CD4-positive, CD25-positive, alpha-beta regulatory T cell (primary cell): ENCODE measurements around the gene CIAO3. TPM values are rescaled to one million over a fixed set of nuclear protein-coding genes. Genes with fewer than 3 reads are reported as not detected.

Experiments used
- polyA plus RNA-seq, 4 donors: library from polyadenylated mRNA; unstranded; fragments of 300-500 nt; fragmentation: Illumina TruSeq; gene quantifications; one replicate each; pipeline ENCODE4 v1.2.3, GENCODE V29; 2021
- total RNA-seq: library from RNA; stranded (reverse); gene quantifications from one replicate; pipeline ENCODE4 v1.2.3, GENCODE V29; 2022

Gene CIAO3
- total and polyA plus RNA-seq, 5 donors from 2014 or later = 17.2 to 42.6 (median 20.3) TPM

Other genes with a start within 250 kb of the CIAO3 start
- 82.6 TPM for gene CAPN15, start 213.3 kb downstream of the CIAO3 start, total RNA-seq
- gene CAPN15, start 213.3 kb downstream of the CIAO3 start, polyA plus RNA-seq = 1 to 10 TPM; 3.0 to 8.5 (median 5.2) TPM
- not detected for gene PRR35, start 180.6 kb downstream of the CIAO3 start, total RNA-seq
- gene PRR35, start 180.6 kb downstream of the CIAO3 start, polyA plus RNA-seq = not detected
- gene NHLRC4, start 174.0 kb downstream of the CIAO3 start, total RNA-seq = 1.9 TPM
- 1 to 10 TPM; 3.7 to 5.6 (median 4.8) TPM for gene NHLRC4, start 174.0 kb downstream of the CIAO3 start, polyA plus RNA-seq
- 25.7 TPM for gene PIGQ, start 171.0 kb downstream of the CIAO3 start, total RNA-seq
- 10 to 100 TPM; 11.6 to 15.3 (median 12.9) TPM for gene PIGQ, start 171.0 kb downstream of the CIAO3 start, polyA plus RNA-seq
- 12.1 TPM for gene RAB40C, start 150.9 kb downstream of the CIAO3 start, total RNA-seq
- gene RAB40C, start 150.9 kb downstream of the CIAO3 start, polyA plus RNA-seq = 1 to 10 TPM; 6.8 to 9.6 (median 8.2) TPM
- 0.22 TPM for gene WFIKKN1, start 110.0 kb downstream of the CIAO3 start, total RNA-seq
- gene WFIKKN1, start 110.0 kb downstream of the CIAO3 start, polyA plus RNA-seq = not detected
- gene METTL26, start 104.7 kb downstream of the CIAO3 start, total RNA-seq = 45.3 TPM
- gene METTL26, start 104.7 kb downstream of the CIAO3 start, polyA plus RNA-seq = 100 to 1,000 TPM in 2 of 4 donors, 10 to 100 TPM in 2; 82.7 to 133 (median 102) TPM
- gene MCRIP2, start 99.2 kb downstream of the CIAO3 start, total RNA-seq = 10.5 TPM
- 10 to 100 TPM; 18.0 to 23.1 (median 18.4) TPM for gene MCRIP2, start 99.2 kb downstream of the CIAO3 start, polyA plus RNA-seq
- 11.4 TPM for gene WDR90, start 91.6 kb downstream of the CIAO3 start, total RNA-seq
- gene WDR90, start 91.6 kb downstream of the CIAO3 start, polyA plus RNA-seq = 1 to 10 TPM in 2 of 4 donors, under 1 TPM in 2; 0.89 to 2.5 (median 1.1) TPM
- 212 TPM for gene RHOT2, start 72.9 kb downstream of the CIAO3 start, total RNA-seq
- 10 to 100 TPM; 34.3 to 47.1 (median 38.4) TPM for gene RHOT2, start 72.9 kb downstream of the CIAO3 start, polyA plus RNA-seq
- gene RHBDL1, start 65.3 kb downstream of the CIAO3 start, total RNA-seq = 3.2 TPM
- 1 to 10 TPM in 1 of 4 donors, under 1 TPM in 2, not detected in 1; 0.49 to 1.5 (median 0.88) TPM for gene RHBDL1, start 65.3 kb downstream of the CIAO3 start, polyA plus RNA-seq
- gene STUB1, start 60.6 kb downstream of the CIAO3 start, total RNA-seq = 63.2 TPM
- gene STUB1, start 60.6 kb downstream of the CIAO3 start, polyA plus RNA-seq = 100 to 1,000 TPM; 117 to 142 (median 135) TPM
- gene JMJD8, start 56.7 kb downstream of the CIAO3 start, total RNA-seq = 22.7 TPM
- gene JMJD8, start 56.7 kb downstream of the CIAO3 start, polyA plus RNA-seq = 10 to 100 TPM; 29.2 to 36.2 (median 33.4) TPM
- gene WDR24, start 50.6 kb downstream of the CIAO3 start, total RNA-seq = 8.9 TPM
- 10 to 100 TPM in 2 of 4 donors, 1 to 10 TPM in 2; 7.9 to 10.4 (median 10.0) TPM for gene WDR24, start 50.6 kb downstream of the CIAO3 start, polyA plus RNA-seq
- gene FBXL16, start 35.2 kb downstream of the CIAO3 start, total RNA-seq = 18.6 TPM
- 10 to 100 TPM in 1 of 4 donors, 1 to 10 TPM in 3; 8.5 to 10.5 (median 9.3) TPM for gene FBXL16, start 35.2 kb downstream of the CIAO3 start, polyA plus RNA-seq
- 4.6 TPM for gene METRN, start 25.9 kb downstream of the CIAO3 start, total RNA-seq
- 10 to 100 TPM; 14.3 to 24.1 (median 17.7) TPM for gene METRN, start 25.9 kb downstream of the CIAO3 start, polyA plus RNA-seq
- 13.6 TPM for gene ANTKMT, start 19.9 kb downstream of the CIAO3 start, total RNA-seq
- gene ANTKMT, start 19.9 kb downstream of the CIAO3 start, polyA plus RNA-seq = 10 to 100 TPM; 60.3 to 85.9 (median 64.4) TPM
- 2.5 TPM for gene CCDC78, start 14.6 kb downstream of the CIAO3 start, total RNA-seq
- under 1 TPM; 0.37 to 0.70 (median 0.43) TPM for gene CCDC78, start 14.6 kb downstream of the CIAO3 start, polyA plus RNA-seq
- gene HAGHL, start 13.9 kb downstream of the CIAO3 start, total RNA-seq = 15.6 TPM
- gene HAGHL, start 13.9 kb downstream of the CIAO3 start, polyA plus RNA-seq = 1 to 10 TPM; 2.2 to 4.3 (median 3.2) TPM
- not detected for gene MSLN, start 19.7 kb upstream of the CIAO3 start, total RNA-seq
- gene MSLN, start 19.7 kb upstream of the CIAO3 start, polyA plus RNA-seq = not detected
- gene RPUSD1, start 47.4 kb upstream of the CIAO3 start, total RNA-seq = 20.8 TPM
- 10 to 100 TPM; 22.3 to 24.9 (median 23.0) TPM for gene RPUSD1, start 47.4 kb upstream of the CIAO3 start, polyA plus RNA-seq
- 28.8 TPM for gene CHTF18, start 47.6 kb upstream of the CIAO3 start, total RNA-seq
- 1 to 10 TPM; 1.1 to 5.9 (median 2.8) TPM for gene CHTF18, start 47.6 kb upstream of the CIAO3 start, polyA plus RNA-seq
- not detected for gene GNG13, start 59.7 kb upstream of the CIAO3 start, total RNA-seq
- gene GNG13, start 59.7 kb upstream of the CIAO3 start, polyA plus RNA-seq = not detected
- 40.0 TPM for gene LMF1, start 230.0 kb upstream of the CIAO3 start, total RNA-seq
- gene LMF1, start 230.0 kb upstream of the CIAO3 start, polyA plus RNA-seq = 10 to 100 TPM in 3 of 4 donors, 1 to 10 TPM in 1; 9.9 to 12.9 (median 11.3) TPM
- gene SOX8, start 240.8 kb upstream of the CIAO3 start, total RNA-seq = 1.1 TPM
- under 1 TPM; 0.16 to 0.53 (median 0.24) TPM for gene SOX8, start 240.8 kb upstream of the CIAO3 start, polyA plus RNA-seq